Stimulated activated CD8-positive, alpha-beta memory T cell treated with anti-CD3 and anti-CD28 coated beads, Interleukin-4, amount 100 ng/mL, for 4 hours (primary cell): ENCODE data around the gene LAMA5.
A peak's percentile ranks its signal among the peaks of the same experiment; 100 is the strongest.

Experiments
- DNase-seq, 2 donors: peaks; one replicate each; pipeline ENCODE4 v3.0.0-alpha.2; 2020; ENCODE audit warnings: low read depth in 2 of 2, low spot score in 1 of 2

The LAMA5 gene

DNA sequence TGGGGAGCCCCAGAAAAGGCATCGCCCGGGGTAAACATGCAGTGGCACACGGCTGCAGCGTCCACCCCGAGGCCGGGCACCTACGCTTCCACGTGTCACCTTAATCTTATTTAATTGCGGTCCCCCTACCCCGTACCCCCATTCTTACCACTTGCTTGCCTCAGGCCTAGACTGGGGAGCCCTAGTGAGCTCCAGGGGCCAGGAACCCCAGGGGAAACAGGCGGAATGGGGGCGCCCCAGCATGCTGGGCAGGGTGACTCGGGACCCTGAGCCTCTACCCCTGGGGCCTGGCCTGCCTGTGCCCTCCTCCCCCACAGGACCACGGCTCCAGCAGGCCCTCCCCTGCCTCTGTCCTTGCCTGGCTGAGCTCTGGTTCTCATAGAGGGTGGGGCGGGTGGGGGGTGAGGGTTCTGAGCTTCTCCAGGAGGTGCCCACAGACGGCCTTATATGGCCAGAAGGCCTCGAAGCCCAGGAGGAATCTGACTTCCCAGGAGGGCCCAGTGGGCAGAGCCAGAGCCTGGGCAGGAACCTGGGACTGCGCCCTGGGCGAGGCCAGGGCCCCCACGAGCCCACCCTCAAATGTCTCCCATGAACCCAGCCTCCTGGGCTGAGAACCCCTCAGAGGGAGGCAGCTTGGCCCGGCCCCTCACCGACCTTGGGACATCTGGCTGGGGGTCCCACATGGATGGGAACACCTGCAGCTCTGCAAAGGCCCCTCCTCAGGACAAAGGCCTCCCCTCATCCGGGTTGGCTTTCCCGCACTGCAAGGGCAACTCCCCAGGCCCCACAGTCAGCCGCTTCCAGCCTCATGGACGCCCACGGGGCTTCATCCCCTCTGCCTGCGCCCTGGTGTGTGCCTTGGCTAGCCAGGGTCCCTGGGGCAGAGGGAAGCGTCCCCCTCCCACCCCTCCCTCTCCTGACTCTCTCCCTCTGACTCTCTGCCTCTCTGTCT is 5.2 kb upstream of the LAMA5 start:
- DNase-seq: no peak

- DNase-seq: no peak
Measured at GRCh38 chr20:62371588-62372041, 4.5 kb upstream of the LAMA5 start.

GRCh38 chr20:62370807-62371587 is 3.9 kb upstream of the LAMA5 start:
- no peak for DNase-seq

DNA sequence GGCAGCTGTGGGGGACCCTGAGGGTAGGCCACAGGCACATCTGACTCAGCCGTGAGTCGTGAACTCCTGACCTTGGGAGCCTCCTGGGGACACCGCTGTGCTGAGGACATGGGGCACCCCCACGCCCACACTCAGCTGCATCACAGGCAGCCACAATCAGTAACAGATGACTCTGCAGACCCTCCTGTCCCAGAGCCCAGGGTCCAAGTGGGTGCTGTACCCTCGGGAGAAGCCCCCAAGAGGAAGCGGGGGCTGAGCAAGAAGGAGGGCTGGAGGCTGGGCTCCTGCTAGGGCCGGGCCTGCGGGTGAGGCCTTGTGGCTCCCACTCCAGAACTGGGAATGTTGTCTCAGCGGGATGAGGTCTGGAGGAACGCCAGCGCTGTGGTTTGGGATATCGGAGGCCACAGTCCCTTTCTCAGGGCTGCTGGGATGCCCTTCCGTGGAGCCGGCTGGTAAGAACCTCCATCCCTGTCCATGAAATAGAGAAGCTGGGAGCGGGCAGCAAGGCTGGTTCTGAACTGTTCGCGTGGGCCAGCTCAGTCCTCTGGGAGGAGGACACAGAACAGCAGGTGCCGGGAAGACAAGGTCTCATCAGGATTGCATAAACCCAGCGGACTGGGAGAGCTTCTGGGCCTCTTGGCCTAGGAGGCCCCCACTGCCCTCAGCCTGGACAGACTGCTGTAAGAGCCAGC is 3.1 kb upstream of the LAMA5 start:
- peak in 1 of 2 donors; percentile 13 for DNase-seq

DNA sequence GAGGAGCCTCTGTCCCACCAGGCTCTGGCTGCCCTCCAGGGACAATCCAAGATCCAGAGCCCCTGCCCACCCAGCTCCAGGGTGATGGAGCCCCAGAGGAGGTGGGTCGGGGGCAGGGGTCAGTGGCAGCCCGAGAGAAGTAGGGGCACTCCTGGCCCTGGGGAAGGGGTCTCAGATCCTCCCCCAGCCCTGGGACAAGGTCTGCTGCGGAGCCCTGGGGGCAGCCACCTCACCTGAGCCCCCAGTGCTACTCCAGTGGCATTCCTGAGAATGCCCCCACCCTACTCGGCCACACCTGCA is 2.7 kb upstream of the LAMA5 start:
- no peak for DNase-seq

- no peak for DNase-seq
Measured at GRCh38 chr20:62368976-62369814, 2.1 kb upstream of the LAMA5 start.

DNA sequence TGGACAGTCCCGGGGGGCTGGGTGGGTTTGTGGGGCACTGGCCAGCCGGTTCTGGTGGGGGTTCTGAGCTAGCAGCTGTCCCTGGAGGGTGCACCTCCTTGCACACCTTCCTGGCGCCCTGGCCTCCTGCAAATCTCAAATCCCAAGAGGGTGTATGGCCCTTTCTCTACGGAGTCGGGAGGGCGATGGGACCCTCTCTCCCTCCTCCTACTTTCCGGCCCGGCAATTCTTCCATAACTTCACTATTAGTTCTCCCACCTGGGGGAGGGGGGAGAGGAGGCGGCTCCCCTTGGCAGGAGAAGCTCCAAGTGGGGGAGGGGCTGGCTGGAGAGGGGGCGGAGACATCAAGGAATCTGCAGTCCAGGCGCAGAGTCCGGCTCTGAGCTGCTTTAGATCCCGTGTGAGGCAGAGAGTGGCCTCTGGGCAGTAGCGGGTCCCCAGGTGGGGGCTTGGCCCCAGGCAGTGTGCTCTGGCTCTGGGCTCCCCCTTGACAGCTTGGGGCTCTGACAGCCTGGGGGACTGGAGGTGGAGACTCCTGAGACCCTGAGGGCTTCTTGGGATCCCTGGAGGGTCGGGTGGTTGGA is 1.4 kb upstream of the LAMA5 start:
- no peak for DNase-seq

- DNase-seq: no peak
Measured at GRCh38 chr20:62367633-62368391, 700 bp upstream of the LAMA5 start.

- no peak for DNase-seq
Measured at GRCh38 chr20:62366370-62367135, 559 bp downstream of the LAMA5 start.

- no peak for DNase-seq
Measured at GRCh38 chr20:62365814-62366369, 1.2 kb downstream of the LAMA5 start.

- no peak for DNase-seq
Measured at GRCh38 chr20:62364911-62365736, 2.0 kb downstream of the LAMA5 start.

DNA sequence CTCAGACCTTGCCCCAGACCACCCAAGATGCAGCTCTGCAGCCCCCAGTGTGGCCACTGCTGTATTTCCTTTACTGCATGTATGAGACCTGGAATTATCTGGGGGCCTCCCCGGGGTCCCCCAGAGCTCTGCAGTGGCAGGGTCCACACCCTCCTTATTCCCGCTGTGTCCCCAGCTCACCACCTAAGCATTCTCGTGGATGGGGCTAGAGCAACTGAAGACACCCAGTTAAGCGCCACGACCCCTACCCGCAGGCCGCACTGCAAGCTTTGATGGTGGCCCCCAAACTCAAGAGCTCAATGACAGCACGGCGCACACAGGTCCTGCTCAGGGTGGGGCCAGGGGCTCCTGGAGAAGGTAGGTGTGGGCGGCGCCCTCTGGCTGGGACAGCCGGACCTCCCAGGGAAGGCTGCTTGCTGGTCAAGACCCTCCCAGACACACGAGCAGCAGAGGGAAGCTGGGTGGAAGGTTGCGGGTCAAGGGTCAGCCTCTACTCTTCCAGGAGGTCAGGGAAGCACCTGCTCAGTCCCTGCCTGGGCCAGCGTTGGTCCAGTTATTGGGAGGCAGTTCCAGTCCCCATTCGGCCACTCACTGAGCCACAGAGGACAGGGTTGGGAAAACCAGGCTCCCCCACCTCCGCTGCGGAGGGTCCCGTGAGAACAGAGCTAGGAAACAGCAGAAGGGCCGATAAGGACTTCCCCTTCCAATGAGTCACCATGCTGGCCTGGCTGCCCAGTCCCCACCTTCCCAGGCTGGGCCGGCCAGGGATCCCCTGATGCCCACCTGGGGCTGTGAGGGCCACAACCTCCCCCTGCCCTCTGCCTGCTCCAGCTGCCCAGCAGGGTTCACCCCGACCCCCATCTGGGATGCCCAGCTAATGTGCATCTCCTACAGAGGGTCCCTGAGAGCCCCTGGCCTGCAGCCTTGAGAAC is 2.9 kb downstream of the LAMA5 start:
- DNase-seq: no peak

GRCh38 chr20:62362991-62363919 is 3.9 kb downstream of the LAMA5 start:
- no peak for DNase-seq

DNA sequence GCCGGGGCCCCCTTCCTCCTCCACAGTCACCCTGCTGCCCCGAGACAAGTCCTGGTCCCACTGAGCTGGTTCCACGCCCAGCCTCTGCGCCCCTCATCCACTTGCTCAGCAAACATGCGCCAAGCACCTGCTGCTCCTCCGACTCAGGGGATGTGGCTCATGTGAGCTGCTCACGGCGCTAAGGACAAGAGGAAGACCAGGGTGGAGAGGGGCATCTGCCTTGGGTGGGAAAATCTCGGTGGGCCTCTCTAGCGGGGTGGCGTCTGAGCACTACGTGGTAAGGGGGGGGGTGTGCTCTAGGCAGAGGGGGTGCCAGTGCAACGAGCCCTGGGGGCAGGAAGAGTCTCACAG is 4.5 kb downstream of the LAMA5 start:
- no peak for DNase-seq

- no peak for DNase-seq
Measured at GRCh38 chr20:62361799-62362589, 5.1 kb downstream of the LAMA5 start.
